GM19023 (cell line): ENCODE results near the gene TBC1D20.
"Not testable (repeated sequence)": the region's sequence is repeated elsewhere in the genome, so short reads cannot be mapped to it uniquely, and the experiment has no call there.

Source experiments
- ATAC-seq: cut with Tn5 transposase; IDR thresholded peaks from one replicate; pipeline ENCODE4 v1.9.1; 2021; ENCODE audit warnings: mild to moderate bottlenecking, moderate library complexity; ENCODE audit not compliant: unreplicated experiment

The TBC1D20 gene

GRCh38 chr20:402898-403581 is 59.3 kb downstream of the TBC1D20 start:
- ATAC-seq: no peak

DNA sequence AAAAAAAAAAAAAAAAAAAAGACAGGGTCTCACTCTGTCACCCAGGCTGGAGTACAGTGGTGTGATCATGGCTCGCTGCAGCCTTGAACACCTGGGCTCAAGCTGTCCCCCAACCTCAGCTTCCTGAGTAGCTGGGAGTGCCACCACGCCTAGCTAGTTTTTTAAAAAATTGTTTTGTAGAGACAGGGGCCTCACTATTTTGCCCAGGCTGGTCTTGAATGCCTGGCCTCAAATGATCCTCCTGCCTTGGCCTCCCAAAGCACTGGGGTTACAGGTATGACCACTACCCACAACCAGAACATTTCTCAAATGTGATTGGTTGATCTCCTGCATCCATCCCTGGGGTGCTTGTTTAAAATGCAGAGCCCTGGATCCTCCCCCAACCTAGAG is 59.8 kb downstream of the TBC1D20 start:
- no peak for ATAC-seq

DNA sequence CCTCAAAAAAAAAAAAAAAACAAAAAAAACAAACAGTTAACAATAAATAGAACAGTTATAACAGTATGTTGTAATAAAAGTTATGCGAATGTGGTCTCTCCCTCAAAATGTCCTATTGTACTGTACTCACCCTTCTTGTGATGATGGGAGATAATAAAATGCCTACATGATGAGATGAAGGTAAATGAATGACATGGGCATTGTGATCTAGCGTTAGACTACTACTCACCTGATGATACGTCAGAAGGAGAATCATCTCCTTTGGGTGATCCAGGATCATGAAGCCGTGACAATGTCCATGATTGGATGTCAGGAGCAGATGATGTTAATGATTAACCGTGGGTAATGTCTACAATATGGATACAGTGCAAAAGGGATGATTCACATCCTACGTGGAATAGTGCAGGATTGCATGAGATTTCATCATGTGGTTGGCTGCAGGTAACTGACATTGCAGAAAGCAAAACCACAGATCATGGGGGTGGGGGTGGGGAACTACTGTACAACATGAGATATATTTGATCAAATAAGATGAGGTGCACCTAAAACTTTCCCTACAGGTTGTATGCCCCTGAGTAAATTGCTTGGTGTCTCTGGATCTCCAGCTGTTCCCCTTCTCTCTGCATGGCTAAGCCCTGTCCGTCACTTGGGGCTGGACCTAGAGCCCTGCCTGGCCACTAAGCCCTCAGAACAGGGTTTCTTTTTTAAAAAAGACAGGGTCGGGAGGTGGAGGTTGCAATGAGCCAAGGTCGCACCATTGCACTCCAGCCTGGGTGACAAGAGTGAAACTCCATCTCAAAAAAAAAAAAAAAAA is 60.4 kb downstream of the TBC1D20 start:
- ATAC-seq: no peak

DNA sequence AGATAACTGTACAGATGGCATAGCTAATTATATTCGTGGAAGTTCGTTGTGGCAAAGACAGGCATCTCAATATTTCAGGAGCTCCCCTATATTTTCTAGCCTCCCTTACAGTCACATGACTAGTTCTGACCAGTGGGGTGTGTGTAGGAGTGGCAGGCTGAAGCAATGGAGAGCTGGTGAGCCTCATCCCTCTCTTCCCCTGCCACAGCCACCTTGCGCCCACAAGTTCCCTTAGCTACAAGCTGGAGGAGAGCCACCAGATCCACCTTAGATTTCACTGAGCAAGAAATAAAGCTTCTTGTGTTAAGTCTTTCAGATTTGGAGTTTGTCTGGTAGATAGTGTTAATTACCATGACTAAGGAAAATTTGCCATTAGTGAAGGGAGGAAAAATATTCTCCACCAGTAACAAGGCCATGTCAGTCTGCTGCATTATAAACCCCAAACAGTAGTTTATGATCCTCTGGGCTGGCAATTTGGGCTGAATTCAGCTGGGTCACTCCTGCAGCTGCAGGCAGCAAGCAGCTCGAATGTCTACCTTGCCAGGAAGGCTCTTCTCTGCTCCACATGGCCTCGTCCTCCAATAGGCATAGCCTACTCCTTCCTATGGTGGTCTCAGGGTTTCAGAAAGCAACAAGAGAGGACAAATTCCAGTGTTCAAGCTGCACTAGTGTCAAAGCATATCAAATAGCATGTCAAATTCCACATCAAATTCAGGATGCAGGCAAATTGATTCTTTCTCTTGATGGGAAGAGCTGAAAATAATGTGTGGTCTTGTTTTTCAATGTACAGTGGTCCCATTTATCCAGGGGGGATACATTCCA is 61.7 kb downstream of the TBC1D20 start:
- ATAC-seq: no peak

- no peak for ATAC-seq
These were observed 62.2 kb downstream of the TBC1D20 start for GRCh38 chr20:400128-400453.

GRCh38 chr20:399182-399707 is 63.1 kb downstream of the TBC1D20 start:
- ATAC-seq: no peak

- no peak for ATAC-seq
These were observed 64.7 kb downstream of the TBC1D20 start for GRCh38 chr20:397432-398237.

DNA sequence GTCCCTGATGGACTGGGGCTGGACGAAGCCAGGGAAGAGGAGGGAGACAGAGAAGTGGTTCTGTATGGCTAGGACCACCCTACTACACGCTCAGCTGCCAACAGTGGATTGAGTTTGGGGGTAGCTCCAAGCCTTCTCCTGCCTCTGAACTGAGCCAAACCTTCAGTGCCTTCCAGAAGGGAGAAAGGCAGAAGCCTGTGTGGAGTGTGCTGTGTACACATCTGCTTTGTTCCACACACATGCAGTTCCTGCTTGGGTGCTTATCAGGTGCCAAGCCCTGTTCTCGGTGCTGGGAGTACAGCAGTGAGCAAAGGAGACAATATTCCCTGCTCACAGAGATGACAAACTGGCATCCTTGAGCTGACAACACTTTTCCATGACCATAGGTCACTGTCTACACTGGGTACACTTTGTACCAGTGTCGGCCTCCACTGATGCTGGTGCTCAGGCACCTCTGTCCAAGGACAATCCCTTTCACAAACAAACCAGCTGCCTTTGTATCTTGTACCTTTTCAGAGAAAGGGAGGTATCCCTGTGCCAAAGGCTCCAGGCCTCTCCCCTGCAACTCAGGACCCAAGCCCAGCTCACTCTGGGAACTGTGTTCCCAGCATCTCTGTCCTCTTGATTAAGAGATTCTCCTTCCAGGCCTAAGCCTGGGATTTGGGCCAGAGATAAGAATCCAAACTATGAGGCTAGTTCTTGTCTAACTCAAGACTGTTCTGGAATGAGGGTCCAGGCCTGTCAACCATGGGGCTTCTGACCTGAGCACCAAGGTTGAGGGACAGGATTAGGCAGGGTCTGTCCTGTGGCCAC is 65.5 kb downstream of the TBC1D20 start:
- ATAC-seq: no peak

- no peak for ATAC-seq
These were observed 66.1 kb downstream of the TBC1D20 start for GRCh38 chr20:396252-396618.

- ATAC-seq: not testable (repeated sequence)
These were observed 69.0 kb downstream of the TBC1D20 start for GRCh38 chr20:393296-393695.

DNA sequence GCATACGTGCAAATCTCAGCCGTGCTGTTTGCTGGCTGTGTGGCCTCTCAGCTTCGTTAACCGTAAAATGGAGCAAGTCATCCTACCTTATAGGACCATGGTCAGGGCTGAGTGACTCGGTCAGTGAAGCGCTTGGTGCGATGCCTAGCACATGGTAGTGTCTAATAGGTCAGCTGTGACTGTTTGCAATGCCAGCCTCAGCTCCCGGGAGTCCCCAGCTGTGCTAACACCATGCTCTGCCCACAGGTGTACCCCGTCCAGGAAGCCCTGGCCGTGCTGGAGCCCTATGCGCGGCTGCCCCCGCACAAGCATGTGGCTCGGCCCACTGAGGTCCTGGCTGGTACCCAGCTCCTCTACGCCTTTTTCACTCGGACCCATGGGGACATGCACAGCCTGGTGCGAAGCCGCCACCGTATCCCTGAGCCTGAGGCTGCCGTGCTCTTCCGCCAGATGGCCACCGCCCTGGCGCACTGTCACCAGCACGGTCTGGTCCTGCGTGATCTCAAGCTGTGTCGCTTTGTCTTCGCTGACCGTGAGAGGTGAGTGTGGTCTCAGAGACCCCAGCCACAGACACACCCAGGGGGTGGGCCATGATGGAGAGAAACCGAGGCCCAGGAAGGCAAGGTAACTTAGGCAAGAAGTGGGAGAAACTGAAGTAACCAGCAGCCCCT is 71.2 kb downstream of the TBC1D20 start:
- no peak for ATAC-seq

- no peak for ATAC-seq
These were observed 73.1 kb downstream of the TBC1D20 start for GRCh38 chr20:389220-389619.

GRCh38 chr20:388034-388994 is 74.0 kb downstream of the TBC1D20 start:
- no peak for ATAC-seq

- no peak for ATAC-seq
These were observed 74.8 kb downstream of the TBC1D20 start for GRCh38 chr20:387520-387919.

DNA sequence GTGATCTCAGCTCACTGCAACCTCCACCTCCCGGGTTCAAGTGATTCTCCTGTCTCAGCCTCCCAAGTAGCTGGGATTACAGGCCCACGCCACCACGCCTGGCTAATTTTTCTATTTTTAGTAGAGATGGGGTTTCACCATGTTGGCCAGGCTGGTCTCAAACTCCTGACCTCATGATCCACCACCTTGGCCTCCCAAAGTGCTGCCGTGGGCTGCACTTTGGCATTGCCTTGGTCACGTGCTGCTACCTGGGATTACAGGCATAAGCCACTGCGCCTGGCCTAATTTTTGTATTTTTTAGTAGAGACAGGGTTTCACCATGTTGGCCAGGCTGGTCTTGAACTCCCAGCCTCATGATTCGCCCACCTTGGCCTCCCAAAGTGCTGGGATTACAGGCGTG is 75.7 kb downstream of the TBC1D20 start:
- not testable (repeated sequence) for ATAC-seq
